Breast epithelium (tissue), 3 donors: ENCODE measurements around the gene SMAD7.

Source experiments
- CTCF ChIP-seq, 3 donors: fragments of 450-650 bp; IDR thresholded peaks; one replicate each; pipeline ENCODE4 v1.5.1; 2016 to 2017; ENCODE audit warnings: antibody characterized with exemption in 3 of 3, mild to moderate bottlenecking in 3 of 3, moderate library complexity in 3 of 3
- POLR2A ChIP-seq: fragments of 450-650 bp; IDR thresholded peaks from one replicate; pipeline ENCODE4 v1.6.1; 2016; ENCODE audit warnings: antibody characterized with exemption, mild to moderate bottlenecking, moderate library complexity
- POLR2AphosphoS5 ChIP-seq, 3 donors: sonication (generic); formaldehyde crosslinking; IDR thresholded peaks; one replicate each; pipeline ENCODE4 v1.6.1; 2017; ENCODE audit warnings: antibody characterized with exemption in 3 of 3

- TF ChIP-seq CTCF (IDR thresholded peaks at IDR 0.05) (no peak), POLR2A (no peak), POLR2AphosphoS5 (IDR thresholded peaks at IDR 0.05) (no peak)
Observed at GRCh38 chr18:48974304-48975119, 23.7 kb upstream of the SMAD7 start.
